CD14-positive monocyte (primary cell): ENCODE data around the gene FAF1. TPM values are rescaled to one million over a fixed set of nuclear protein-coding genes. Genes with fewer than 3 reads are reported as not detected.

Source experiments
- DNase-seq, 3 donors: peaks; one replicate each; pipeline ENCODE4 v3.0.0-alpha.2; 2011 to 2022
- H2AFZ ChIP-seq: 2 replicates; pipeline ENCODE4 v1.6.0; 2012; ENCODE audit warnings: mild to moderate bottlenecking, low read depth, low read length, inconsistent platforms; ENCODE audit not compliant: insufficient read depth, poor library complexity, severe bottlenecking
- H3K27ac ChIP-seq, 2 donors: 1 replicate in 1 of 2; 2 replicates in 1 of 2; pipeline ENCODE4 v1.5.1; 2012 to 2013; ENCODE audit warnings: low read length in 2 of 2, control low read depth in 1 of 2, inconsistent platforms in 1 of 2, low read depth in 1 of 2, mild to moderate bottlenecking in 1 of 2
- H3K27me3 ChIP-seq, 2 donors: one replicate each; pipeline versions ENCODE4 v1.6.0 to v1.6.1; 2011 to 2013; ENCODE audit warnings: low read length in 2 of 2; ENCODE audit not compliant: control insufficient read depth in 2 of 2, insufficient read depth in 2 of 2
- H3K36me3 ChIP-seq, 2 donors: replicated peaks in 1 of 2; 1 replicate in 1 of 2; 2 replicates in 1 of 2; pipeline versions ENCODE4 v1.5.1 to v1.6.1; 2012 to 2013; ENCODE audit warnings: low read length in 2 of 2, control low read depth in 1 of 2, inconsistent platforms in 1 of 2, mild to moderate bottlenecking in 1 of 2; ENCODE audit not compliant: insufficient read depth in 2 of 2, control insufficient read depth in 1 of 2
- H3K4me1 ChIP-seq, 2 donors: 1 replicate in 1 of 2; 2 replicates in 1 of 2; pipeline versions ENCODE4 v1.5.1 to v1.6.1; 2012 to 2013; ENCODE audit warnings: low read length in 2 of 2, control low read depth in 1 of 2, inconsistent platforms in 1 of 2, mild to moderate bottlenecking in 1 of 2, moderate library complexity in 1 of 2; ENCODE audit not compliant: insufficient read depth in 2 of 2, control insufficient read depth in 1 of 2
- H3K4me2 ChIP-seq: replicated peaks from 2 replicates; pipeline ENCODE3; 2012; ENCODE audit warnings: low read length, moderate library complexity, mild to moderate bottlenecking; ENCODE audit not compliant: poor library complexity, severe bottlenecking; ENCODE audit errors: extremely low read depth
- H3K4me3 ChIP-seq, 3 experiments: fragments of 200-600 bp in 1 of 3; sonication (generic) in 1 of 3; replicated peaks in 1 of 3; 1 replicate in 2 of 3; 2 replicates in 1 of 3; pipeline ENCODE4 v1.5.1; 2011 to 2013; ENCODE audit warnings: low read length in 3 of 3, mild to moderate bottlenecking in 3 of 3, control low read depth in 2 of 3, low read depth in 2 of 3, inconsistent platforms in 1 of 3, moderate library complexity in 1 of 3
- H3K79me2 ChIP-seq: 2 replicates; pipeline ENCODE4 v1.6.0; 2012; ENCODE audit warnings: mild to moderate bottlenecking, control low read depth, inconsistent platforms, low read length, moderate library complexity; ENCODE audit not compliant: insufficient read depth
- H3K9ac ChIP-seq: 2 replicates; pipeline ENCODE4 v1.6.0; 2017; ENCODE audit warnings: low read length, mild to moderate bottlenecking; ENCODE audit not compliant: insufficient read depth, poor library complexity, severe bottlenecking
- H3K9me3 ChIP-seq, 2 donors: replicated peaks in 1 of 2; 1 replicate in 1 of 2; 2 replicates in 1 of 2; pipeline versions ENCODE4 v1.5.1 to v1.6.1; 2012 to 2013; ENCODE audit warnings: low read length in 2 of 2, control low read depth in 1 of 2; ENCODE audit not compliant: control insufficient read depth in 1 of 2, insufficient read depth in 1 of 2
- H4K20me1 ChIP-seq: 2 replicates; pipeline ENCODE4 v1.6.0; 2012; ENCODE audit warnings: mild to moderate bottlenecking, low read length, control low read depth, moderate library complexity; ENCODE audit not compliant: insufficient read depth
- H3K27ac Mint-ChIP-seq, 7 donors: one replicate each; pipeline ENCODE4 v1.8.0; 2020; ENCODE audit warnings: mild to moderate bottlenecking in 7 of 7, mixed read lengths in 7 of 7, moderate library complexity in 6 of 7, inconsistent platforms in 2 of 7
- H3K27me3 Mint-ChIP-seq, 3 donors: one replicate each; pipeline ENCODE4 v1.8.0; 2021 to 2022; ENCODE audit warnings: low read depth in 3 of 3, mild to moderate bottlenecking in 3 of 3, mixed read lengths in 3 of 3, moderate library complexity in 3 of 3, inconsistent platforms in 1 of 3
- H3K36me3 Mint-ChIP-seq, 2 donors: one replicate each; pipeline ENCODE4 v1.8.0; 2020; ENCODE audit warnings: mixed read lengths in 2 of 2, inconsistent platforms in 1 of 2, mild to moderate bottlenecking in 1 of 2
- H3K4me1 Mint-ChIP-seq: one replicate; pipeline ENCODE4 v1.8.0; 2020; ENCODE audit warnings: mild to moderate bottlenecking, mixed read lengths
- H3K4me3 Mint-ChIP-seq, 2 donors: one replicate each; pipeline ENCODE4 v1.8.0; 2020; ENCODE audit warnings: mild to moderate bottlenecking in 2 of 2, mixed read lengths in 2 of 2, moderate library complexity in 1 of 2
- H3K9me3 Mint-ChIP-seq, 7 donors: one replicate each; pipeline ENCODE4 v1.8.0; 2020 to 2022; ENCODE audit warnings: mixed read lengths in 7 of 7, mild to moderate bottlenecking in 6 of 7, moderate library complexity in 6 of 7, inconsistent platforms in 2 of 7
- WGBS: methylation state at CpG from one replicate; pipeline ENCODE4 v1.1.5; 2013; ENCODE audit warnings: missing lambda C conversion rate; ENCODE audit not compliant: insufficient coverage; 5-methylcytosine and 5-hydroxymethylcytosine counted together
- intact Hi-C, 2 donors: fragments of 100-400 bp; cut with micrococcal nuclease; formaldehyde crosslinking; loops; one replicate each; pipeline versions ENCODE4 v1.15.0 to v1.15.1; 2023
- polyA plus RNA-seq, 3 donors: library from polyadenylated mRNA; depleted of rRNA in 1 of 3; unstranded in 2 of 3; stranded (reverse) in 1 of 3; fragments of 300-500 nt in 2 of 3; fragments of >200 nt in 1 of 3; fragmentation: Illumina TruSeq in 2 of 3; gene quantifications; 1 replicate in 2 of 3; 2 replicates in 1 of 3; pipeline ENCODE4 v1.2.3, GENCODE V29; 2012 to 2021
- TF ChIP-seq, protein P1 (sequence below): fragments of 200-600 bp; IDR thresholded peaks from one replicate; pipeline ENCODE4 v1.8.0; 2022; ENCODE audit warnings: antibody characterized with exemption, mild to moderate bottlenecking

FAF1 gene
- polyA plus RNA-seq, 3 donors: 11.4 to 29.6 (median 16.9) TPM

DNA sequence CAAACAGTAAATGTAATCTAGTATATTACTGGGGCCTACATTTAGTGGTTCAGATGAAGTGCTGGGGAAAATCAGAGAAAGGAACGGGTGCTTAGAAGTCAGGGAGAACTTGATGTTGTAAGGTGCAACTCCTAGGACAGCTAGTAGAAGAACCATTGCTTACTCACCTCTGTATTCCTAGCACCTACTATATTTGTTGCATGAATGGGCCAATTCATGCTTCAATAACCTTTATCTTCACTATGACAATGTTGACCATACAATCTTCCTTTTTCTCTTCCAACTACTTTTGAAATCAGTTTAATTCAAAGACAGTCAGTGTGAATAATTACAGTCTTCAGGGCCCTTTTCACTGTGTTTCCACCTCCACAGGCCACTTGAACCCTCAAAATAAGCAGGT lies 411.8 kb downstream of the FAF1 start:
- Histone ChIP-seq H3K9ac (no peak overlapping the region), H3K9me3 (no peaks in the 10 kb centered on the region), H3K27me3 (no peaks in the 10 kb centered on the region), H3K4me1 (no peaks in the 10 kb centered on the region), H3K4me2 (no peak overlapping the region), H3K36me3 (peaks cover 0 to 7% of the 10 kb centered on the region in 2 donors), H3K27ac (no peak overlapping the region), H2AFZ (no peak overlapping the region), H3K79me2 (no peaks in the 10 kb centered on the region), H3K4me3 (no peak overlapping the region), H4K20me1 (no peaks in the 10 kb centered on the region)
- no peak for DNase-seq
- H3K9me3 Mint-ChIP-seq: no peaks in the 10 kb centered on the region
- TF ChIP-seq, protein P1, sequence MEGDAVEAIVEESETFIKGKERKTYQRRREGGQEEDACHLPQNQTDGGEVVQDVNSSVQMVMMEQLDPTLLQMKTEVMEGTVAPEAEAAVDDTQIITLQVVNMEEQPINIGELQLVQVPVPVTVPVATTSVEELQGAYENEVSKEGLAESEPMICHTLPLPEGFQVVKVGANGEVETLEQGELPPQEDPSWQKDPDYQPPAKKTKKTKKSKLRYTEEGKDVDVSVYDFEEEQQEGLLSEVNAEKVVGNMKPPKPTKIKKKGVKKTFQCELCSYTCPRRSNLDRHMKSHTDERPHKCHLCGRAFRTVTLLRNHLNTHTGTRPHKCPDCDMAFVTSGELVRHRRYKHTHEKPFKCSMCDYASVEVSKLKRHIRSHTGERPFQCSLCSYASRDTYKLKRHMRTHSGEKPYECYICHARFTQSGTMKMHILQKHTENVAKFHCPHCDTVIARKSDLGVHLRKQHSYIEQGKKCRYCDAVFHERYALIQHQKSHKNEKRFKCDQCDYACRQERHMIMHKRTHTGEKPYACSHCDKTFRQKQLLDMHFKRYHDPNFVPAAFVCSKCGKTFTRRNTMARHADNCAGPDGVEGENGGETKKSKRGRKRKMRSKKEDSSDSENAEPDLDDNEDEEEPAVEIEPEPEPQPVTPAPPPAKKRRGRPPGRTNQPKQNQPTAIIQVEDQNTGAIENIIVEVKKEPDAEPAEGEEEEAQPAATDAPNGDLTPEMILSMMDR: no peak
- no peak overlapping the region for H3K27ac Mint-ChIP-seq
- H3K4me3 Mint-ChIP-seq: no peak overlapping the region
- peaks cover 11 to 14% of the 10 kb centered on the region in 2 donors for H3K36me3 Mint-ChIP-seq
- H3K4me1 Mint-ChIP-seq: no peaks in the 10 kb centered on the region
- no peaks in the 10 kb centered on the region for H3K27me3 Mint-ChIP-seq
- intact Hi-C loops: no loop called here
- no CpG with 5 or more reads among the region's 1 CpG for WGBS

DNA sequence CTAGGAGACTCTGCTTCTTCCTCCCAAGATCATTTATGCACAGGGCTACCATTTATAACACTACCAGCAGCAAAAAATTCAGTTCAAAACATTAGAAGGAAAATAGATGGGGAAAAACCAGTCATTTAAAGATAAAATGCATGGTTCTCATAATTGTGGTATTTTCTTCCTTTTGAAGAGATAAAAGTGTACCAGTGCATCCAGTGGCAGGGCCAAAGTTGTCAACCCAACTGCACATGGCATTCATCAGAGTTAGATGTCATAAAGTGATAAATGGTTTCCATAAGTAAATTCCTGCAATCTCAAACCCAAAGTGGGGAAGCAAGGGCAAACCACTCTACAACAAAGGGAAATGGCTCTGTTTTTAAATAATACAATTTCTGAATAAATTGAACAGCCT lies 417.7 kb downstream of the FAF1 start:
- Histone ChIP-seq H4K20me1 (no peaks in the 10 kb centered on the region), H3K27ac (no peak overlapping the region), H3K9me3 (no peaks in the 10 kb centered on the region), H3K9ac (no peak overlapping the region), H3K4me2 (no peak overlapping the region), H3K4me3 (no peak overlapping the region), H3K4me1 (no peaks in the 10 kb centered on the region), H3K27me3 (no peaks in the 10 kb centered on the region), H2AFZ (no peak overlapping the region), H3K36me3 (peaks cover 6 to 8% of the 10 kb centered on the region in 2 donors), H3K79me2 (no peaks in the 10 kb centered on the region)
- H3K27ac Mint-ChIP-seq: no peak overlapping the region
- H3K4me1 Mint-ChIP-seq: no peaks in the 10 kb centered on the region
- TF ChIP-seq, protein P1: no peak
- no peaks in the 10 kb centered on the region for H3K9me3 Mint-ChIP-seq
- H3K36me3 Mint-ChIP-seq: peaks cover 9 to 18% of the 10 kb centered on the region in 2 donors
- intact Hi-C loops: no loop called here
- H3K27me3 Mint-ChIP-seq: no peaks in the 10 kb centered on the region
- H3K4me3 Mint-ChIP-seq: no peak overlapping the region
- no peak for DNase-seq
